Right lobe of liver (tissue), 6 donors: ENCODE data around the gene FRMPD2. TPM values are rescaled to one million over a fixed set of nuclear protein-coding genes. Genes with fewer than 3 reads are reported as not detected.
"Not testable (repeated sequence)": the region's sequence is repeated elsewhere in the genome, so short reads cannot be mapped to it uniquely, and the experiment has no call there.

Source experiments
- ATAC-seq, 4 donors: fragments of 200-7000 bp; cut with Tn5 transposase; one replicate each; pipeline ENCODE4 v1.9.1; 2020; ENCODE audit warnings: mild to moderate bottlenecking in 4 of 4, moderate library complexity in 4 of 4
- DNase-seq, 3 donors: peaks; one replicate each; pipeline ENCODE4 v3.0.0-alpha.2; 2020
- H3K27ac ChIP-seq, 3 donors: fragments of 200-600 bp; one replicate each; pipeline ENCODE4 v1.8.0; 2022
- H3K27me3 ChIP-seq, 2 donors: fragments of 200-600 bp; one replicate each; pipeline ENCODE4 v1.8.0; 2022
- H3K36me3 ChIP-seq, 4 donors: fragments of 200-600 bp; sonication (generic) in 1 of 4; one replicate each; pipeline versions ENCODE4 v1.5.1 to v1.8.0; 2017 to 2022; ENCODE audit warnings: control low read depth in 1 of 4
- H3K4me1 ChIP-seq, 4 donors: fragments of 200-600 bp; sonication (generic) in 1 of 4; one replicate each; pipeline versions ENCODE4 v1.5.1 to v1.8.0; 2017 to 2022; ENCODE audit warnings: control low read depth in 1 of 4
- H3K4me3 ChIP-seq, 3 donors: fragments of 200-600 bp; one replicate each; pipeline ENCODE4 v1.8.0; 2022
- H3K9me3 ChIP-seq, 4 donors: fragments of 200-600 bp; sonication (generic) in 1 of 4; one replicate each; pipeline versions ENCODE4 v1.5.1 to v1.8.0; 2017 to 2022; ENCODE audit warnings: control low read depth in 1 of 4
- POLR2A ChIP-seq: fragments of 450-650 bp; IDR thresholded peaks from one replicate; pipeline ENCODE4 v1.6.1; 2017; ENCODE audit warnings: antibody characterized with exemption, mild to moderate bottlenecking
- WGBS: methylation state at CpG from one replicate; pipeline ENCODE4 v1.1.6; 2018; ENCODE audit warnings: low coverage, low lambda C conversion rate; ENCODE audit not compliant: insufficient coverage; ENCODE audit errors: missing lambda C conversion rate; 5-methylcytosine and 5-hydroxymethylcytosine counted together
- intact Hi-C, 2 donors: fragments of 100-400 bp; cut with DNase I; formaldehyde crosslinking; loops; one replicate each; pipeline versions ENCODE4 v1.11.2 to v1.14.1; 2022
- total RNA-seq, 6 experiments: library from RNA; depleted of rRNA in 2 of 6; stranded (reverse); fragments of >200 nt in 2 of 6; fragmentation: NEBNext Ultra II Directional in 3 of 6; extraction: Animal tissue kit (Norgen Biotek cat#: 25700) in 3 of 6; gene quantifications; one replicate each; pipeline versions ENCODE4 v1.1.0 to v1.2.4, GENCODE V29; 2016 to 2023
- TF ChIP-seq, protein P1 (sequence below), 4 donors: fragments of 200-600 bp in 3 of 4; fragments of 450-650 bp in 1 of 4; IDR thresholded peaks; one replicate each; pipeline versions ENCODE4 v1.5.1 to v1.8.0; 2016 to 2022; ENCODE audit warnings: antibody characterized with exemption in 4 of 4, mild to moderate bottlenecking in 2 of 4
- donor health status: DM: no; HTN: yes; CAD: no.
- donor health status: DM: no; HTN: no; CAD: no.
- donor health status: DM: no; HTN: no; CAD: no.
- donor health status: DM: no; HTN: yes; CAD: no.
- donor health status: DM: no; HTN: yes; CAD: no.

FRMPD2 gene
- total RNA-seq, 6 experiments from 2014 or later, result not detected

- 33% methylated on average over 1 of the region's 1 CpG for WGBS
- intact Hi-C loops, result no loop called here
- no peaks in the 10 kb centered on the region for H3K27me3 ChIP-seq
- no peak overlapping the region for H3K4me3 ChIP-seq
- H3K4me1 ChIP-seq, result no peaks in the 10 kb centered on the region
- ATAC-seq (no peak), DNase-seq (no peak)
- no peaks in the 10 kb centered on the region for H3K36me3 ChIP-seq
- no peak overlapping the region for H3K27ac ChIP-seq
- no peaks in the 10 kb centered on the region for H3K9me3 ChIP-seq
- TF ChIP-seq, protein P1, sequence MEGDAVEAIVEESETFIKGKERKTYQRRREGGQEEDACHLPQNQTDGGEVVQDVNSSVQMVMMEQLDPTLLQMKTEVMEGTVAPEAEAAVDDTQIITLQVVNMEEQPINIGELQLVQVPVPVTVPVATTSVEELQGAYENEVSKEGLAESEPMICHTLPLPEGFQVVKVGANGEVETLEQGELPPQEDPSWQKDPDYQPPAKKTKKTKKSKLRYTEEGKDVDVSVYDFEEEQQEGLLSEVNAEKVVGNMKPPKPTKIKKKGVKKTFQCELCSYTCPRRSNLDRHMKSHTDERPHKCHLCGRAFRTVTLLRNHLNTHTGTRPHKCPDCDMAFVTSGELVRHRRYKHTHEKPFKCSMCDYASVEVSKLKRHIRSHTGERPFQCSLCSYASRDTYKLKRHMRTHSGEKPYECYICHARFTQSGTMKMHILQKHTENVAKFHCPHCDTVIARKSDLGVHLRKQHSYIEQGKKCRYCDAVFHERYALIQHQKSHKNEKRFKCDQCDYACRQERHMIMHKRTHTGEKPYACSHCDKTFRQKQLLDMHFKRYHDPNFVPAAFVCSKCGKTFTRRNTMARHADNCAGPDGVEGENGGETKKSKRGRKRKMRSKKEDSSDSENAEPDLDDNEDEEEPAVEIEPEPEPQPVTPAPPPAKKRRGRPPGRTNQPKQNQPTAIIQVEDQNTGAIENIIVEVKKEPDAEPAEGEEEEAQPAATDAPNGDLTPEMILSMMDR (IDR thresholded peaks at IDR 0.05), result no peak
- no peak for TF ChIP-seq POLR2A
These were observed 50.2 kb downstream of the FRMPD2 start for GRCh38 chr10:48224296-48224695.

- TF ChIP-seq, protein P1 (IDR thresholded peaks at IDR 0.05), result no peak
- TF ChIP-seq POLR2A, result no peak
- Histone ChIP-seq H3K4me1 (no peaks in the 10 kb centered on the region), H3K9me3 (no peaks in the 10 kb centered on the region), H3K27me3 (no peaks in the 10 kb centered on the region), H3K4me3 (no peak overlapping the region), H3K27ac (no peak overlapping the region), H3K36me3 (no peaks in the 10 kb centered on the region)
- no peak for DNase-seq
- ATAC-seq, result no peak
- intact Hi-C loops, result no loop called here
These were observed 52.7 kb downstream of the FRMPD2 start for GRCh38 chr10:48221814-48222213.

GRCh38 chr10:48221031-48221430, 53.5 kb downstream of the FRMPD2 start:
- H3K4me3 ChIP-seq, H3K4me1 ChIP-seq, DNase-seq, ATAC-seq, H3K27ac ChIP-seq, intact Hi-C loops, H3K36me3 ChIP-seq, H3K27me3 ChIP-seq, H3K9me3 ChIP-seq: not testable (repeated sequence)
- WGBS, result 77% methylated on average over 3 of the region's 3 CpGs

DNA sequence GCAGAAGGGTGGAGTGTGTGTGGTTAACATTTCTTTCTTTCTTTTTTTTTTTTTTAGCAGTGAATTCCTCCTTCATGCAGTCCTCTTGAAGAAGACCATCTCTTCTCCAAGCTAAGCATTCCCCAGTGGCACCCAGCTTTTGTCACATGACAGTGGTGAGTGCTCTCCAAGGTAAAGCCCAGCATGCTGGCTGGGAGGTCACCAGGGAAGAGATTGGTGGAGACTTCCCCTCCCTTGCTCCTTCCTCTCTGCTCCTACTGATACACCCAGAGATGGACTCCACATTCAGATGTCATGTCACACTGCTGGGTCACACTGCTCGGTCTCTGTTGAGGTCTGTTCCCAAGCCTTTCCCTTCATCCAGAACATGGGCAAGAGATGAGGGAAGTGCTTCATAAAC, 55.3 kb downstream of the FRMPD2 start:
- no peak overlapping the region for H3K27ac ChIP-seq
- H3K36me3 ChIP-seq, result no peaks in the 10 kb centered on the region
- no peaks in the 10 kb centered on the region for H3K4me1 ChIP-seq
- intact Hi-C loops, result no loop called here
- no peaks in the 10 kb centered on the region for H3K9me3 ChIP-seq
- ATAC-seq (no peak), DNase-seq (no peak)
- no CpG with 5 or more reads among the region's 1 CpG for WGBS
- no peak overlapping the region for H3K4me3 ChIP-seq
- TF ChIP-seq POLR2A, result no peak
- TF ChIP-seq, protein P1 (IDR thresholded peaks at IDR 0.05), result no peak
- no peaks in the 10 kb centered on the region for H3K27me3 ChIP-seq

- 88% methylated on average over 1 of the region's 1 CpG for WGBS
- no peak overlapping the region for H3K27ac ChIP-seq
- H3K4me3 ChIP-seq, result no peak overlapping the region
- intact Hi-C loops, result no loop called here
- H3K36me3 ChIP-seq, result no peaks in the 10 kb centered on the region
- DNase-seq (no peak), ATAC-seq (no peak)
- TF ChIP-seq, protein P1 (IDR thresholded peaks at IDR 0.05), result no peak
- TF ChIP-seq POLR2A, result no peak
- no peaks in the 10 kb centered on the region for H3K27me3 ChIP-seq
- no peaks in the 10 kb centered on the region for H3K4me1 ChIP-seq
- no peaks in the 10 kb centered on the region for H3K9me3 ChIP-seq
These were observed 57.8 kb downstream of the FRMPD2 start for GRCh38 chr10:48216744-48217143.
